Hematopoietic multipotent progenitor cell treated with erythropoietin and hydrocortisone succinate and interleukin-3 and kit ligand, for 17 days (in vitro differentiated cells): ENCODE results near the gene GTF2A2.
"Not testable (repeated sequence)": the region's sequence is repeated elsewhere in the genome, so short reads cannot be mapped to it uniquely, and the experiment has no call there.

Experiments used
- DNase-seq: peaks from one replicate; pipeline ENCODE4 v3.0.0-alpha.2; 2015; ENCODE audit warnings: low spot score

The GTF2A2 gene

DNA sequence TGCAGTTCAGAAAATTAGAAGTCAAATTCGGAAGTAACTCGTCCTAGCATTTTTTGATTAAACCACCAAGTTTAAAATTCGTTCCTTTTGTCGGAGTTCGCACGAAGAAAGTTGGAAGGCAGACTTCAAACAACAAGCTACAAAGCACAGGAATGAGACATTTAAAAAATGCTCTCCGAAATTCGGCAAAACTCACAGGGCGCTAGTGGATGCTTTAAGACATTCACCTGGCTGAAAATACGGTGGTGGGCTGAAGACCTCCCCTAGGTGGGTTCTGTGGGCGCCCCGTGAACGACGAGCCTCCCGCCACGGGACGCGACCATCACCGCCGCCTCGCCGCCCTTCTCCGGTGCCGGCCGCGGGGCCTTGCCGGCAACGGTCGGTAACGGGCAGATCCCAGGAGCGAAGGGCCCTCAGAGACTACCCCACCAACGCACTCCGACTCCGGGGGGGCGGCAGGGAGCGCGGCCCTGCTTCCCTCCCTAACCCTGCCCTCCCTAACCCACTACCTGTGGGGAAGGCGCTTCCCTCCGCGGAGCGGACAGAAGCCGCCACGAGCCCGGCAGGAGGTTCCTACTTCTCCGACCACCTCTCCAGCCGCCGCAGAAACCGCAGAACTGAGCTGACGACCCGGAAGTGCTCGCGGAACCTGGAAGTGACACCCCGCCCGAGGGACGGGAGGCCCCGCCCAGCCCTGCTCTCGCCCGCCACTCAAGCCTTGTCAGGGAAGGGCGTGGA is at the start of gene GTF2A2:
Gene GTF2A2 (minus strand): TSS at position 619 of the 738 bp plus-strand sequence. CDS start 5,238 bp downstream, outside the sequence.
- DNase-seq: peak; percentile 88

- no peak for DNase-seq
Measured at GRCh38 chr15:59703979-59704796, 46.9 kb upstream of the GTF2A2 start.

DNA sequence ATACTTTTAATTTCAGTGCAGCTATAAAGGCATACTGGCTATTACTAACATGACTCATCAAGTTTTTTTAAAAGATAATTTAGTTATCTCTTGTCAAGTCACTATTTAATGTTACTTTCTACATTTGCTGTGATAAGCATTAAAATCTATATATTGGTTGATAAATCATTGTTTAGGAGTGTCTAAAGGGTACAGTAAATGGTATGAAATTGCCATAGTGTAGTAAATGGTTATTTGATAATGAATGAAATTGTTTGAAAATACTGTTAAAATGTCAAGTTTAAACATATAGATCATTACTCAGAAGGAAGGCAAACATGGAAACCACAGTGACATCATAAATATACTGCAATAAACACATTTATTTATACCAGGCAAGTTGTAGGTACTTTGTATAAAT is 45.0 kb upstream of the GTF2A2 start:
- DNase-seq: no peak

- DNase-seq: no peak
Measured at GRCh38 chr15:59701880-59702279, 44.6 kb upstream of the GTF2A2 start.

- DNase-seq: no peak
Measured at GRCh38 chr15:59699810-59700431, 42.6 kb upstream of the GTF2A2 start.

DNA sequence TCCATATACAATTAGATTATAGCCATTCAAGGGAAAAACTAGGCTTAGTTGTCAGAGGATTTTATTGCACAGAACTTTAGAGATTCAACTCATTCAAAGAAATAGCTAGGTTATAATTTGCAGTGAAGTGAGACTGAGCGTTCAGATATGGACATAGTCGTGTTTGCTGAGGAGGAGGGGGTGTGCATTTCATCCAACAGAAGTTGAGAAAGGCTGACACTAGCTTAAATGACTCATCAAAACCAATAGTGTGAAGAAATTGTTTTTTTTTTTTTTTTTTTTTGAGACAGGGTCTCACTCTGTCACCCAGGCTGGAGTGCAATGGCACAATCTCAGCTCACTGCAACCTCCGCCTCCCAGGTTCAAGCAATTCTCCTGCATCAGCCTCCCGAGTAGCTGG is 40.8 kb upstream of the GTF2A2 start:
- not testable (repeated sequence) for DNase-seq

GRCh38 chr15:59696332-59696731 is 39.0 kb upstream of the GTF2A2 start:
- no peak for DNase-seq

GRCh38 chr15:59694779-59695178 is 37.5 kb upstream of the GTF2A2 start:
- no peak for DNase-seq

DNA sequence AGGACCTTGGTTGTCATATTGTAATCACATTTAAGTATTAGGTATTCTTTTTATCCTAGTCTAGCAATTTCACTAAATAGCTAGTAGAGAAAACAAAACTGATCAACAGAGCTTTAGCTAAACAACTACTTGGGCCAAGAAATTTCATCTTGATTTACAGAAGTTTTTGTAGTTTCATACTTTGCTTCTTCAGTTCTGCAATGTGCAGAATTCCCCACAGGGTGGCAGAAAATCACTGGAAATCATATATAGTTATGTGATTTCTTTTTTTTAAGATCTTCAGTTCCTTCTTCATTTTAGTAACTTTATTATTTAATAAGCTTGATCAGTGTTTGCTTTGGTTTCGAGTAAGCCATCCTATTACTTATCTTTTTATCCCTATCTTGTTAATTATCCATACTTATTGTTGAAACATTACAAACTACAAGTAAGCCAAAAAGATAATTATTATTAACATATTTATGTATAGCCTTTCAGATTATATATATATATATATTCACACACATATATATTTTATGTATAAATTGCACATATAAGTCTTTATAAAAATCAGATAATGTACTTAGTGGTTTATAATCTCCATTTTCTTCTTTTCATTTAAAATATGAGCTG is 34.0 kb upstream of the GTF2A2 start:
- peak; percentile 77 for DNase-seq

GRCh38 chr15:59689626-59690236 is 32.4 kb upstream of the GTF2A2 start:
- peak; percentile 81 for DNase-seq

- DNase-seq: peak; percentile 92
Measured at GRCh38 chr15:59688782-59689625, 31.7 kb upstream of the GTF2A2 start, which contains the start of gene BNIP2. TSS of gene BNIP2 (minus strand) at chr15:59689320. CDS start at chr15:59682457, 6,863 bp downstream.

DNA sequence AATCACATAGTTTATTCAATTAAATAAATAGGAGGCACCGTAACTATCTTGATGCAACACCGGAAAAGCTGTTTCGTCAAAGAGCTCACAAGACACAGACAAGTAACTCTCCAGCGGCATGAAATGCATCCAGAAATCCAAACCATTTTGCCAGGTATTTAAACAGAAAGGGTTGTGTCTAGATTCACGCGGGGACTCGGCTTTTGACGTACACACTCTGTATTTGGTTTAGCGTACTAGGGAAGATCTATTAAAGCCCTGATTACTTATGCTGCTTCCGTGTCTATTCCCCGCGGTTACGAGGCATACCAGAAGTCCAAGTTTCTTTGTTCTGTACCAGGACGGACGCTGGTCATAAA is 31.1 kb upstream of the GTF2A2 start:
- DNase-seq: peak; percentile 48

DNA sequence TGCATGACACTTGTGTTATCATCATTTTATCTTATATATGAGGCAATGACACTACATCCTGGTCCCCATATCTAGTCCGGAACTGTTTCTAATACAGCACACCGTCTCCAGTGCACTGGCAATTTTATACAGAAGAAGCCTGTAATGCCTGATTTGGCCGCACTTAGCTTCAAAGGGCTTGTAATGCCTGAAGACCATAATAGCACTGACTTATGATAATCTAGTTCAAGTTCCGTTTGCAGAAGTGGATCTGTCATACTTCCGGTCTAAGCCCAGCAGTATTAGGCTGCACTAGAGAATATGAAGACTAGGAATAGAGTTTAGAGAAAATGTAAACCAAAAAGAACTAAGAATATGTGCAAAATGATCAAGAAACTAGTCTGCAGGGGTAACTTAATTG is 30.5 kb upstream of the GTF2A2 start:
- peak; percentile 32 for DNase-seq

DNA sequence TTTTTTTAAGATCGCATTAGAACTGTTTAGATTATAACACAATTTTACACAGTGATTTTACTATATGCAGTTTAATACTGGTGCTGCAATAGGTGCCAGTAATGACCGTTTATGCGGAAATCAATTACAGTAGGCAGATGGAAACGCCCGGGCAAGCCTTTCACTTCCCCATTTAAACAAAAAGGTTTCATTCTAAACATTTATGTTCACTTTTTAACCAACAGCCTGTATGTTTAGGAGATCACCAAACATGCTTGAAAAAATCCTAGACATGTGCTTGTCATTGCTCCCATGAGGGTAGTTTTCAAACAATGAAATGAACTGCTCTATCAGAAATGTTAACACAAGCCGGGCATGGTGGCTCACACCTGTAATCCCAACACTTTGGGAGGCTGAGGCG is 29.1 kb upstream of the GTF2A2 start:
- no peak for DNase-seq

DNA sequence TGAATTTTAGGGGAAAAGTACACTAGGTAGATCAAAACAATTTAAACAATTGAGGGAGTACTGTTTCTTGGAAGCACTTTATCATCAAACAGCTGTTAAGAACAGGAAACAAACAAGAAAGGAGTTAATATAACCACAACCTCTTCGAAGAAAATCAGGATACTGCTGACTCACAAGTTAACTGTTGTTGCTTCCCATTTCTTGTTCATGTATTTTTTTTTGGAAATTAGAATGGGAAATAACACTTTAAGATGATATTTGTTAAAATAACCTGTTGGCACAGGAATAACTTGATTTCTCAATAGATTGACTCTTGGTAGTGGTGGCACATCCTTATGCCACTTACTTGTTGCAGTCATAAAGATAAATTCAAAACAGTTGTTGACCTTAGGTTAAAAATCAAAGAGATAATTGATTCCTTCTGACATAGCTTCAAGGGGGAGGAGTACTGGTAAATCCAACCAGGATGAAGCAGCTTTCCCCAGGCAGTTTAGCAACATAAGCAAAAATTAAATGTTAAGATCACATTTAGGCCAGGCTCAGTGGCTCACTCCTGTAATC is 28.5 kb upstream of the GTF2A2 start:
- DNase-seq: peak; percentile 9

- DNase-seq: no peak
Measured at GRCh38 chr15:59680870-59681269, 23.6 kb upstream of the GTF2A2 start.

DNA sequence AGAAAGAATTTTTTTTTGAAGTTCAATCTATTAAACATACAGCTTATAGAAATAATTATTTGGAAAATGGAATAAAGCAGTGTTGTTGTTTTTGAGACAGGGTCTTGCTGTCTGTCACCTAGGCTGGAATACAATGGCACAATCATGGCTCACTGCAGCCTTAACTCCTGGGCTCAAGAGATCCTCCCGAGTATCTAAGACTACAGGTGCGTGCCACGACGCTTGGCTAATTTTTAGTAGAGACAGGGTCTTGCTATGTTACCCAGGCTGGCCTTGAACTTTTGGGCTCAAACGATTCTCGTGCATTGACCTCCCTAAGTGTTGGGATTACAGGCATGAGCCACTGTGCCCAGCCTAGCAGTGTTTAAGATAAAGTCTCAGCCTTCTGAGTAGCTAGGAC is 23.0 kb upstream of the GTF2A2 start:
- no peak for DNase-seq

- no peak for DNase-seq
Measured at GRCh38 chr15:59678620-59679019, 21.3 kb upstream of the GTF2A2 start.

- no peak for DNase-seq
Measured at GRCh38 chr15:59678172-59678571, 20.9 kb upstream of the GTF2A2 start.

- DNase-seq: no peak
Measured at GRCh38 chr15:59676565-59676964, 19.2 kb upstream of the GTF2A2 start.
